DMS53 (cell line): ENCODE data around the gene AP2A2.

ENCODE experiments used
- DNase-seq: peaks from one replicate; lab custom pipeline; 2025; lab: John Stamatoyannopoulos, UW

Gene AP2A2

DNA sequence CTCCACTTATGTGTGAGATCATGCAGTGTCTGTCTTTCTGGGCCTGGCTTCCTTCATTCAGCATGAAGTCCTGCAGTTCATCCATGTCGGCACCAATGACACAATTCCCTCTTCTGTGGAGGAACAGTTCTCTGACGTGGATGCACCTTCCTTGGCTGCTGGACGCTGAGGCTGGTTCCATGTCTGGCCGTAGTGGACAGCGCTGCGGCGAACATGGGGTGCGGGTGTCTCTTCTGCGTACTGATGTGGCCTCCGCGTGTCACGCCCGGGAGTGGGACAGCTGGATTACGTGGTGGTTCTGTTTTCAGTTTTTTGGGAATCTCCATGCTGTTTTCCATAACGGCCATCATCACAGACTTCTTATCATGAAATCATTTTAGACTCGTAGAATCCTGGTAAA lies 132.1 kb downstream of the AP2A2 start:
- DNase-seq, result no peak

DNA sequence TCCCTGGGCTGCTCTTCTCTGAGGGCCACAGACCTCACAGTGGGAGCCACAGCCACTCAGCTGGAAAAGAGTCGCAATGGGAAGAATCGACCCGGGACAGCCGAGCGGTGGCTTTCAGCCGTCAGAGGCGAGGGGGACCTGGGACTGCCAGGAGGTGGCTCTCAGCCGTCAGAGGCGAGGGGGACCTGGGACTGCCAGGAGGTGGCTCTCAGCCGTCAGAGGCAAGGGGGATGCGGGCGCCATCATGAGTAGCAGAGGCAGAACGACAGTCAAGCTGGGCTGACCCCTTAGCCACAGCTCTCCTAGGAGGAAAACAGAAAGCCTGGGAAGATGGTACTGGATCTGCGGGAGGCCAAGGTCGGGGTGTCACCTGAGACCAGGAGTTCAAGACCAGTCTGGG lies 134.1 kb downstream of the AP2A2 start:
- DNase-seq, result no peak

DNA sequence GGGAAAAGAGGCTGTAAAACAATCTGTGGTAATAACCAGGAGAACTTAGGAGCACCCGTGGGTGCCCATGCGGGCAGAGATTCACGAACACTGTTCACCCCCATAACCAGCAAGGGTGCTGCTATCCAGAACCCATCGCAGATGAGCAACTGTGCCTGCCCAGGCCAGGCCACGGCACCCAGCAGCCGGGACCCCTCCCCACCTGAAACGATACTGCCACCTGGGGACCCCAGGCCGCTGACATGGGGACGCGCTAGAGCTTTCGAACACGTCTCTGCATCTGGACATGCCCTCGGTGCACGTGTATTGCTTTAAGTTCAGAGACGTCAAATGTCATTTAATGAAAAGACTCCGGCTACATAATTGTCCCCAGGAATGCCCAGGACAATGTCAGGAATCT lies 134.7 kb downstream of the AP2A2 start:
- no peak for DNase-seq

DNA sequence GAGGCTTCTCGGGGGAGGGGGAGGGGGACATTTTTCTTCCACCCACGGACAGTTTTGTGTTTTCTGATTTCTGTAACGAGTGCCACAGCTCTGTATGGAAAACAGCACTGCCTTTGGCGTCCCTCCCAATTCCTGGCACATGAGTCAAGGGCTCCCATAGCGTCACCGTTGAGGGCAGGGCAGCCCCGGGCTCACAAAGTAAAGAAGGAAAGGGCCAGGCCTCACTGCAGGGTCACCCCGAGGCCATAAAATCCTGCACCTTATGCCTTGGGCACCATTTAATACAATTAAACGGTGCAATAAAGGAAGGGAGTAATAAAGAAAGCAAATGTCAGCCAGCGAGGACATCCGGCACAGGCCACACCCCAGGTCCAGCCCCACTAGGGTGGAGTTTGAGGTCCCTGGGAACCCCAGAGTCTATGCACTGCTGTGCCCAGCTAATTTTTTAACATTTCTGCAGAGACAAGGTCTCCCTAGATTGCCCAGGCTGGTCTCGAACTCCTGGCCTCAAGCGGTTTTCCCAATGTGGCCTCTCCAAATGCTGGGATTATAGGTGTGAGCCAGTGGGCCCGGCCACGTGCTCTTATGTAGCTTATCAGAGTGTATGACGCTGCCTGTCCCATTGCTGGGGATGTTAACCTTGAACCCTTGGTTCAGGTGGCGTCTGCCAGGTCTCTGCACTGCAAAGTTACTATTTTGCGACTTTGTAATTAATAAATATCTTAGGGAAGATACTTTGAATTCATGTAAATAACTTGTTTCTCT lies 135.4 kb downstream of the AP2A2 start:
- no peak for DNase-seq
